ENCODE results near the gene KLF9.
"Not testable (repeated sequence)": the region's sequence is repeated elsewhere in the genome, so short reads cannot be mapped to it uniquely, and the experiment has no call there.

- not testable (repeated sequence) for TF ChIP-seq CTCF (IDR thresholded peaks at IDR 0.05); POLR2AphosphoS5 (IDR thresholded peaks at IDR 0.05; ENCODE audit: insufficient read depth in 1 of 2, low read depth in 1 of 2); POLR2A (IDR thresholded peaks at IDR 0.05)
These were observed 13.2 kb downstream of the KLF9 start for GRCh38 chr9:70401241-70401640.

All from vagina (tissue), 2 donors.